OCI-LY3 (cell line): Measurements from ENCODE around the gene MED31.

Source experiments
- EZH2phosphoT487 ChIP-seq: fragments of 200-600 bp; shearing (Covaris generic); IDR thresholded peaks from 2 replicates; pipeline ENCODE4 v1.6.1; 2018; ENCODE audit warnings: antibody characterized with exemption, mixed run types, low read depth
- TF ChIP-seq, protein P1 (sequence below): fragments of 200-600, 300-600 bp; sonication (generic); IDR thresholded peaks from 2 replicates; pipeline ENCODE4 v1.5.1; 2014; ENCODE audit warnings: antibody characterized with exemption, low read length, low read depth

- TF ChIP-seq, protein P1, sequence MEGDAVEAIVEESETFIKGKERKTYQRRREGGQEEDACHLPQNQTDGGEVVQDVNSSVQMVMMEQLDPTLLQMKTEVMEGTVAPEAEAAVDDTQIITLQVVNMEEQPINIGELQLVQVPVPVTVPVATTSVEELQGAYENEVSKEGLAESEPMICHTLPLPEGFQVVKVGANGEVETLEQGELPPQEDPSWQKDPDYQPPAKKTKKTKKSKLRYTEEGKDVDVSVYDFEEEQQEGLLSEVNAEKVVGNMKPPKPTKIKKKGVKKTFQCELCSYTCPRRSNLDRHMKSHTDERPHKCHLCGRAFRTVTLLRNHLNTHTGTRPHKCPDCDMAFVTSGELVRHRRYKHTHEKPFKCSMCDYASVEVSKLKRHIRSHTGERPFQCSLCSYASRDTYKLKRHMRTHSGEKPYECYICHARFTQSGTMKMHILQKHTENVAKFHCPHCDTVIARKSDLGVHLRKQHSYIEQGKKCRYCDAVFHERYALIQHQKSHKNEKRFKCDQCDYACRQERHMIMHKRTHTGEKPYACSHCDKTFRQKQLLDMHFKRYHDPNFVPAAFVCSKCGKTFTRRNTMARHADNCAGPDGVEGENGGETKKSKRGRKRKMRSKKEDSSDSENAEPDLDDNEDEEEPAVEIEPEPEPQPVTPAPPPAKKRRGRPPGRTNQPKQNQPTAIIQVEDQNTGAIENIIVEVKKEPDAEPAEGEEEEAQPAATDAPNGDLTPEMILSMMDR: no peak
- no peak for TF ChIP-seq EZH2phosphoT487
Measured at GRCh38 chr17:6627019-6627418, 24.4 kb downstream of the MED31 start.
